ENCODE data around the gene ASPSCR1.
"Not testable (repeated sequence)": the region's sequence is repeated elsewhere in the genome, so short reads cannot be mapped to it uniquely, and the experiment has no call there.

ASPSCR1 gene

GRCh38 chr17:81960130-81960958 is 17.1 kb upstream of the ASPSCR1 start:
- DNase-seq = no peak

GRCh38 chr17:81961087-81961511 is 16.3 kb upstream of the ASPSCR1 start, which contains the start of gene NOTUM:
Gene NOTUM, minus strand, starts transcription at chr17:81961187. Its CDS starts 278 bp downstream, at chr17:81960909.
- DNase-seq = no peak

- no peak for DNase-seq
Observed at GRCh38 chr17:81961521-81962498, 15.6 kb upstream of the ASPSCR1 start.

GRCh38 chr17:81962499-81963441 is 14.7 kb upstream of the ASPSCR1 start:
- DNase-seq = no peak

- DNase-seq = no peak
Observed at GRCh38 chr17:81964081-81964849, 13.2 kb upstream of the ASPSCR1 start.

- DNase-seq = no peak
Observed at GRCh38 chr17:81966343-81967243, 10.8 kb upstream of the ASPSCR1 start.

GRCh38 chr17:81967244-81967532 is 10.2 kb upstream of the ASPSCR1 start:
- DNase-seq = no peak

- peak; percentile 89 for DNase-seq
Observed at GRCh38 chr17:81967533-81968395, 9.7 kb upstream of the ASPSCR1 start.

- DNase-seq = no peak
Observed at GRCh38 chr17:81968396-81968745, 9.1 kb upstream of the ASPSCR1 start.

- no peak for DNase-seq
Observed at GRCh38 chr17:81968850-81969812, 8.3 kb upstream of the ASPSCR1 start.

GRCh38 chr17:81973432-81973831 is 4.0 kb upstream of the ASPSCR1 start:
- no peak for DNase-seq

GRCh38 chr17:81976332-81977210 is 858 bp upstream of the ASPSCR1 start:
- DNase-seq = peak; percentile 53

- no peak for DNase-seq
Observed at GRCh38 chr17:81978524-81979298, 1.3 kb downstream of the ASPSCR1 start.

GRCh38 chr17:81980122-81980521 is 2.7 kb downstream of the ASPSCR1 start:
- DNase-seq = no peak

GRCh38 chr17:81980707-81981343 is 3.4 kb downstream of the ASPSCR1 start:
- no peak for DNase-seq

GRCh38 chr17:81981511-81981910 is 4.1 kb downstream of the ASPSCR1 start:
- DNase-seq = not testable (repeated sequence)

All from stimulated activated CD4-positive, alpha-beta T cell treated with anti-CD3 and anti-CD28 coated beads, Interleukin-4, amount 100 ng/mL, for 1 hour (primary cell).